EH (cell line): Measurements from ENCODE around the gene RPP14.
"Not testable (repeated sequence)": the region's sequence is repeated elsewhere in the genome, so short reads cannot be mapped to it uniquely, and the experiment has no call there.

Source experiments
- DNase-seq: peaks from one replicate; pipeline ENCODE4 v3.0.0-alpha.2; 2015; ENCODE audit warnings: low read depth

Gene RPP14

GRCh38 chr3:58331593-58332152, 25.6 kb downstream of the RPP14 start:
- DNase-seq = no peak

GRCh38 chr3:58332575-58333188, 26.6 kb downstream of the RPP14 start, which contains the start of gene PXK:
PXK (plus strand) TSS chr3:58332892; CDS start chr3:58332989, 97 bp downstream.
- DNase-seq = peak; percentile 80

GRCh38 chr3:58333206-58334012, 27.4 kb downstream of the RPP14 start:
- peak; percentile 18 for DNase-seq

- DNase-seq = no peak
These were observed 27.9 kb downstream of the RPP14 start for GRCh38 chr3:58334013-58334321.

- no peak for DNase-seq
These were observed 28.4 kb downstream of the RPP14 start for GRCh38 chr3:58334506-58334884.

- no peak for DNase-seq
These were observed 29.6 kb downstream of the RPP14 start for GRCh38 chr3:58335652-58335947.

GRCh38 chr3:58336135-58336882, 30.3 kb downstream of the RPP14 start:
- peak; percentile 90 for DNase-seq

GRCh38 chr3:58337190-58337589, 31.1 kb downstream of the RPP14 start:
- DNase-seq = no peak

- DNase-seq = not testable (repeated sequence)
These were observed 33.1 kb downstream of the RPP14 start for GRCh38 chr3:58339146-58339545.

- no peak for DNase-seq
These were observed 34.7 kb downstream of the RPP14 start for GRCh38 chr3:58340594-58341244.

GRCh38 chr3:58341376-58341775, 35.3 kb downstream of the RPP14 start:
- peak; percentile 55 for DNase-seq

- DNase-seq = no peak
These were observed 36.6 kb downstream of the RPP14 start for GRCh38 chr3:58342676-58343075.

GRCh38 chr3:58345457-58345856, 39.4 kb downstream of the RPP14 start:
- DNase-seq = peak; percentile 17

GRCh38 chr3:58346368-58346767, 40.3 kb downstream of the RPP14 start:
- no peak for DNase-seq

GRCh38 chr3:58347984-58348383, 41.9 kb downstream of the RPP14 start:
- no peak for DNase-seq

GRCh38 chr3:58349792-58350626, 44.0 kb downstream of the RPP14 start:
- DNase-seq = no peak

GRCh38 chr3:58350627-58351013, 44.6 kb downstream of the RPP14 start:
- peak; percentile 75 for DNase-seq

- no peak for DNase-seq
These were observed 45.9 kb downstream of the RPP14 start for GRCh38 chr3:58351920-58352319.

GRCh38 chr3:58352626-58353025, 46.6 kb downstream of the RPP14 start:
- DNase-seq = no peak

- peak; percentile 52 for DNase-seq
These were observed 47.9 kb downstream of the RPP14 start for GRCh38 chr3:58353722-58354553.

GRCh38 chr3:58355179-58355578, 49.1 kb downstream of the RPP14 start:
- no peak for DNase-seq
